Left kidney (tissue), 8 donors: ENCODE results near the gene FOSL1. TPM values are rescaled to one million over a fixed set of nuclear protein-coding genes. Genes with fewer than 3 reads are reported as not detected.

Source experiments
- DNase-seq: peaks from one replicate; pipeline ENCODE4 v3.0.0-alpha.2; 2013
- long read RNA-seq, 8 donors: transcript quantifications; one replicate each; lab custom pipeline, GENCODE V29; 2026
- polyA plus RNA-seq: library from polyadenylated mRNA; unstranded; fragments of 120-200 nt; gene quantifications from one replicate; pipeline ENCODE4 v1.2.1, GENCODE V29; 2013; ENCODE audit not compliant: insufficient read length

Gene FOSL1
- polyA plus RNA-seq = not detected
- long read RNA-seq, donor 1 = 0 reads
- long read RNA-seq, donor 2 = 0 reads
- long read RNA-seq, donor 3 = 0 reads
- long read RNA-seq, donor 4 = 0 reads
- long read RNA-seq, donor 5 = 0 reads
- long read RNA-seq, donor 6 = 0 reads
- long read RNA-seq, donor 7 = 0 reads
- long read RNA-seq, donor 8 = 0 reads

GRCh38 chr11:65900125-65900898 is at the start of gene FOSL1:
Gene FOSL1, minus strand, starts transcription at chr11:65900388. Its CDS starts 49 bp downstream, at chr11:65900339.
- no peak for DNase-seq

GRCh38 chr11:65947603-65948125 is 47.5 kb upstream of the FOSL1 start:
- DNase-seq = no peak

DNA sequence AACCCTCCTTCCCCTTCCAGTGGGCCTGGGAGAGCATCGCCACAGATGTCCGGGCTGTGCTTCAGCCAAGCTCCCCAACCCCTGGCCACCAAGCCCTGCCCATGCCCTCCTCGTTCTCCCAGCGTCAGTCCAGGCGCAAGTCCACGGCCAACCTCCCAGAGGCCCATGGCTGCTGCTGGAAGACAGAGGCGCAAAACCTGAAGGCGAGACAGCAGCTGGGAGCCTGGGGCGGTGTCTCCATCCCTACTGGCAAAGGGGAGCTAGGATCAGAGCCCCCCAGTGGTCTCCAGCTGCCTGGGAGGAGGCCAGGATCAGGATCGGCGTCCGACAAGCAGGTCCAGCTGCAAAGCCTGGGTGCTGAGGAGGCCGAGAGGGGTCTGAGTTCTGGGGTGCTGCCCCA is 46.9 kb upstream of the FOSL1 start:
- no peak for DNase-seq

DNA sequence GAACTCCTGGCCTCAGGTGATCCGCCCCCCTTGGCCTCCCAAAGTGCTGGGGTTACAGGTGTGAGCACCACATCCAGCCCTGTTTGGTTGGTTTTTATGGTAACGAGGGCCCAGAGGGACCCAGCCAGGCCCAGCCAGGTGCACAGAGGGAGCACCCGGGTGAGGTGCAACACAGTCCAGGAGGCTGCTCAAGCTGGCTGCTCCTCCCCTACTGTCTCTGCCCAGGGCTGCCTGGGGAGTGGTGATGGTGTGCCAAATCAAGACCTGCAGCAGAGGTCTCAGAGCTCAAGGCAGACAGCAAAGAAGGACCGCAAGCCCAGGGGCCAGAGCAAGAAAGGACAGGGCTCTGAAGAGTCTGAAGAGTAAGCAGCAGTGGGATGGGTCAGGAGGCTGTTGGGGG is 46.5 kb upstream of the FOSL1 start:
- DNase-seq = no peak

DNA sequence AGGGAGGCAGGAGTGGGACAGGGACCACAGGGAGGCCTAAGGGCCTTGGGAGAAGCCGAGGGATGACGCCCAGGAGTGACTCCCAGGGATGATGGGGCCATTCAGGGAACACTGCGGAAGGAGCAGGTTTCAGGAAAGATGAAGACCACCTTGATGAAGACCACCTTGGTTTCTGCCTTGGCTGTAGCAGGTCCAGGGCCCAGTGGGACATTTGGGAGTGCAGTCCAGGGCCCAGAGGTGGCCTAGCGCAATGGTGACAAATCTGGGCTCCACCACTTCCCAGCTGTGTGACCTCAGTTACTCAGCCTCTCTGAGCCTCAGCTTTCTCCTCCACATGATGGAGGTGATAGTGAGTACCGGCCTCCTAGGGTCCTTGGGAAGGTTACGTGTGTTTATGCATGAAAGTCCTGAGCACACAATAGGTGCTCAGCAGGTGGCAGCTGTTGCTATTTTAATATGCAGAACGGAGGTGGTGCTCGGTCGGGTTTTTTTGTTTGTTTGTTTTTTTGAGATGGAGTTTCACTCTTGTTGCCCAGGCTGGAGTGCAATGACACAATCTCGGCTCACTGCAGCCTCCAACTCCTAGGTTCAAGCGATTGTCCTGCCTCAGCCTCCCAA is 45.9 kb upstream of the FOSL1 start:
- no peak for DNase-seq

DNA sequence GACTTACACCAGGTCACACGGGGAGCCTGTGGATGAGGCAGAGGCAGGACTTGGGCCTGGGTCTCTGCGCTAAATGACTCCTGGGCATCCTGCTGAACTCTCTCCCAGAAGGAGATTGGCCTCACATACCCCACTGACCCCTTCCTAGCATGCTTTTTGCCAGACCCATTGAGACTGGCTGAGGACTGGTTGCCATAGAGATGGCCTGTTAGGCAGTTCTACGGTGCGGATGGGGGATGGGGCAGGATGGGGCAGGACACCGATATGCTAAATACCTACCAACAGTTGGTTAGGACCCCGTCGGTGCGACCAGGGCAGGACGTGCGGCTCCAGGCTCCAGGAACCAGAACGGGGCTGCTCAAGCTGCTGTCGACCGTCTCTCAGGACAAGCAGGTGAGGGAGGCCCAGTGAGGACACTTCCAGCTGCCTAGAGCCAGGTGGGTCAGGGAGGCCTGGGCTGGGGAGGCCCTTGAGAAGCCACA is 45.3 kb upstream of the FOSL1 start, which contains the start of gene TSGA10IP:
TSGA10IP (plus strand) TSS at position 51 of the 482 bp plus-strand sequence; CDS start at position 247, 196 bp downstream.
- DNase-seq = no peak

DNA sequence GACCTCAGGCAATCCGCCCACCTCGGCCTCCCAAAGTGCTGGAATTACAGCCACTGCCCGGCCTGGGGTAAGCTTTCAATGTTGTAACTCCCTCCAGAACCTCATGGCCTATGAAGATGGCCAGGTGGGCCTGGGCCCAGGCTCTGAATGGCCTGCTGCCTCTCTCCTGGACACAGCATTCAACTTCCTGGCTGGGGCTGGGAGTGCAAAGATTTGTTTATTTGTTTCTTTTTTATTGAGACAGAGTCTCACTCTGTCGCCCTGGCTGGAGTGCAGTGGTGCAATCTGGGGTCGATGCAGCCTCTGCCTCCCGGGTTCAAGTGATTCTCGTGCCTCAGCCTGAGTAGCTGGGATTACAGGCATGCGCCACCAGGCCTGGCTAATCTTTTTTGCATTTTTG is 44.6 kb upstream of the FOSL1 start:
- DNase-seq = no peak

DNA sequence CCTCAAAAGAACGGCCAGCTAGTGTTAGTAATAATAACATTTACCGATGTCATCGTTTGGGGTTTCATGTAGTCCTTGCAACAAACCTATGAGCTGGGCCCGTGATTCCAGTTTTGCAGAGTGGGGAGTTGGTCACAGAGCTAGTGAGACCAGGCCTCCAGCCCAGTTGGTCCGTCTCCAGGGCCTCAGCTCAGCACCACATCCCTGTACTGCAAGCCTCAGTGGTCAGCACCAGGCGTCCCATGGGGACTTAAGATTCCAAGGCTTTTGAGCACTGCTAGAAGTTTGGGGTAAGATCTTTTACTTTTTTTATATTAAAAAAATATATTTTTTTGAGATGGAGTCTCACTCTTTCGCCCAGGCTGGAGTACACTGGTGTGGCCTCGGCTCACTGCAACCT is 44.0 kb upstream of the FOSL1 start:
- no peak for DNase-seq

DNA sequence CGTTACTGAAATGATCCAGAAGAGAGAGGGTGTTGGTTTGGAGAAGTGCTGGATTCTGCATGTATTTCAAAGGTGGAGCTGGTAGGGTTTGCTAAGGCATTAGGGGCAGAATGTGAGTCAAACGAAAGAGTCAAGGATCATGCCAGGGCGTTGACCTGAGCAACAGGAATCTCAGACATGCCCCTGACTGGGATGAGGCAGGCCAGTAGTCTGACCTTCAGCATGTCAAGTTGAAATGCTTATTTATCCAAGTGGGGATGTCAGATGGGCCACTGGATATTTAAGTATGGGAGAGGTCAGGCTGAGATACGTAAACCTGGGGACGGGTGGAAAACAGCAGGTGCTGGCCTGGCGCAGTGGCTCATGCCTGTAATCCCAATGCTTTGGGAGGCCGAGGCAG is 42.3 kb upstream of the FOSL1 start:
- DNase-seq = no peak

DNA sequence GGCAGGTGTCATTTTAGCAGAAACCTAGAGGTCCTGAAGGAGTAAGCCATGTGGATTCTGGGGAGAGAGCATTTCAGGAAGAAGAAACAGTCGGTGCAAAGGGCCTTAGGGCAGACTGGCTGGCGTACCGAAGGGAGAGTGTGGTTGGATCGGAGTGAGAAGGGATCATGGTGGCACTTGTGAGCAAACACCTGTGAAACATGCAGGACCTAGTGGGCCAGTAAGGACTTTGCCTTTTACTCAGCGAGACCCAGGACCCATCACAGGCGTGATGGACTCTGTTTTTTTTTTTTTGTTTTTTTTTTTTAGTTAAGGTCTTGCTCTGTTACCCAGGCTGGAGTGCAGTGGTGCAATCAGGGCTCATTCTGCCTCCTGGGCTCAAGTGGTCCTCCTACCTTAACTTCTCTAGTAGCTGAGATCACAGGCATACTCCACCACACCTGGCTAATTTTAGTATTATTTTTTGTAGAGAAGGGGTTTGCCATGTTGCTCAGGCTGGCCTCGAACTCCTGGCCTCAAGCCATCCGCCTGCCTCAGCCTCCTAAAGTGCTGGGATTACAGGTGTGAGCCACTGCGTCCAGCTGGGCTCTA is 41.6 kb upstream of the FOSL1 start:
- DNase-seq = no peak

- DNase-seq = no peak
These were observed 37.6 kb upstream of the FOSL1 start for GRCh38 chr11:65937766-65938165.

- DNase-seq = no peak
These were observed 33.8 kb upstream of the FOSL1 start for GRCh38 chr11:65934014-65934413.

DNA sequence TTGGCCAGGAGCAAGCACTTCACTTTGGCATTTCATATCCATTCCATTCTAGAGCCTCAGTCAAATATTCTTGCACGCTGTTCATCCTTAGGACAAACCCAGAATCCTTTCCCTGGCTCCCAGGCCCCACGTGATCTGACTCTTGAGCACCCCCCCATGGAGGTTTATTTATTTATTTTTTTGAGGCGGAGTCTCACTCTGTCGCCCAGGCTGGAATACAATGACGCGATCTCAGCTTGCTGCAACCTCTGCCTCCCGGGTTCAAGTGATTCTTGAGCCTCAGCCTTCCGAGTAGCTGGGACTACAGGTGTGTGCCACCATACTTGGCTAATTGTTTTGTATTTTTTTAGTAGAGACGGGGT is 32.4 kb upstream of the FOSL1 start:
- no peak for DNase-seq

DNA sequence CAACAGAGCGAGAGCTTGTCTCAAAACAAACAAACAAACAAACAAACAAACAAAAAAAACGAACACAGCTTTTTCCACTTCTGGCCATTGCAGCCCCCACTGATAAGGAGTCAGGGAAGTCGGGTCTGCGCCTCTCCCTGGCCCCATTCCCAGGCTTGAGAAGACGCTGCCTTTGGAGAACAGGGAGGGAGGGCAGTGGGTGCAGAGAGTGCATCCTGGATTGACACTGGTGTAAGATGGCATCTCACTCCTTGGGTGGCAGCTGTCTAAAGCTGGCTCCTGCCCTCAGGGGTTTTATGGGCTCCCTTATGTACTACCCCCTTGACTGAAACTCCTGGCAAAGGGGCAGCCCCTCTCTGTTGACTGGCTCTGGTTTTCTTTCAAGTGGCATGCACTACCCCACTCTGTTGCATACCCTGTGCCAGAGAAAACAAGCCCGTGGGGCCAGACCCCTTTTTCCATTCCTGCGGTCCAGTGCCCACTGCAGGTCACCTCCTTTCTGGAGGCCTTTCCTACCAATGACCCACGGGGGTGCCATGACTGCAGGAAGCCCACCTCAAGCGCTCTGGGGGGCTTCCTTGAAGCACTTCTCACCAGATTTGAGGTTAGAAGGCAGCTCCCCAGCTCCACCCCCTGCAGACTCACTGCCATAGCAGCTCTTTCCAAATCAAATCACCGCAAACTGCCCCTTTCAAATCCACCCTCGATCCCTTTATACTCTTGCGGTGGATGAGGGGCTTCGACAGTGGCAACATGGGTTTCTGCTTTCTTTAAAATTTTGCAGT is 31.8 kb upstream of the FOSL1 start:
- no peak for DNase-seq

GRCh38 chr11:65928667-65929066 is 28.5 kb upstream of the FOSL1 start:
- DNase-seq = no peak

DNA sequence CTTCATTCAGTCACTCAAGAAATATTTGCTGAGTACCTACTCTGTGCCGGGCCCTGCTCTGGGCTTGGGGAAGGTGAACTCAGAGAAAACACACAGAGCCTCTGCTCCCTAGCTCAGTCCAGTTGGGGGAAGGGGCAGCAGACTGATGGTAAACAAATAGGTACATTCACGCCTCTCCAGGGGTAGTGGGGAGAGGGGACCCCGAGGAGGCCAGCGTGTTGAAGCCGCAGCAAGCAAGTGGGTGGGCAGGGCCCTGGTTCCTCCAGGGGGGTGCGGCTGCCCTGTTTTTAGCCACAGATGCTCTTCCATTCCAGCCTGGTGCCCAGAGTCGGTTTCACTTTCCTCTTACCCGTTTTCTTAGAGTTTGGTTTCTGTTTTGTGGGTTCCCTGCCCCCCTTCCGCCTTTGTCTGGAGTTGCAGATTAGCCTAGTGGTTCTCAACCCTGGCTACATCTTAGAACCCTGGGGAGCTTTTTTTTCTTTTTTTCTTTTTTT is 27.8 kb upstream of the FOSL1 start:
- no peak for DNase-seq

- no peak for DNase-seq
These were observed 25.2 kb upstream of the FOSL1 start for GRCh38 chr11:65925397-65925796.

- no peak for DNase-seq
These were observed 22.4 kb upstream of the FOSL1 start for GRCh38 chr11:65922565-65922964.

DNA sequence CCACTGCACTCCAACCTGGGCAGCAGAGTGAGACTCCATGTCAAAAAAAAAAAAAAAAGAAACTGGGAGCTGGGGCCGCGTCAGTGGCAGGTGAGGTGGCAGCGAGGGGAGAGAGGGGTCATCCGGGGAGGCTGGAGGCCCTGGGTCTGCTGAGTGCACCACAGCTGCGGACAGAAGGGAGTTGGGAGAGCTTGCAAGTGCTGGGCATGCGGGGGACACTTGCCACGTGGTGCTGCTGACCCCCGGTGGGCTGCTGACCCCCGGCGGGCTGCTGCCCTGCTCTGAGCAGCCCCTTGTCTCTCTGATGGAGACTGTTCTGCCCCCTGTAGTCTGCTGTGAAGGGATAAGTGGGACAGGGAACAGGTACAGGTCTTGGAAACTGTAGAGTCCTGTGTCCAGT is 21.7 kb upstream of the FOSL1 start:
- DNase-seq = no peak

DNA sequence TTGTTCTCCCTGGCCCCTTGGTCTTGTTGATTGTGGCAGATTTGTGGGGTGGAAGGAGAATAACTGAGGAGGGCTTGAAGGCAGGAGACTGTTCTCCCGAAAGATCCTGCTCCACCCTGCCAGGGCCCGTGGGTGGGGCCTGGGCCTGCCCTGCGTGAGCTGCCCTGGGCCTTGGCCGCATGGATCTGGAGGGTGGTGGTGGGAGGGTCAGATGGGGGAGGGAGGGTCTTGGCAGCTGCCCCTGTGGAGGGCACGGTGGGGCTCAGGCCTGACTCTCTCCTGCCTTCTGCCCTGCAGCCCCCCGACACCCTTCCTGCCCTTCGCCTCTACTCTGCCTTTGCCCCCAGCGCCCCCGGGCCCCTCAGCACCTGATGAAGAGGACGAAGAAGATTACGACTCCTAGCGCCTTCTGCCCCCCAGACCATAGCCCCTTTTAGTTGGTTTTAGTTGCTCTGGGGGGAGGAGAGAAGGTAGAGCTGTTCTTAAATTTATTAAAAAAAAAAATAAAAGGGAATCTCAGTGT is 20.9 kb upstream of the FOSL1 start:
- DNase-seq = no peak

DNA sequence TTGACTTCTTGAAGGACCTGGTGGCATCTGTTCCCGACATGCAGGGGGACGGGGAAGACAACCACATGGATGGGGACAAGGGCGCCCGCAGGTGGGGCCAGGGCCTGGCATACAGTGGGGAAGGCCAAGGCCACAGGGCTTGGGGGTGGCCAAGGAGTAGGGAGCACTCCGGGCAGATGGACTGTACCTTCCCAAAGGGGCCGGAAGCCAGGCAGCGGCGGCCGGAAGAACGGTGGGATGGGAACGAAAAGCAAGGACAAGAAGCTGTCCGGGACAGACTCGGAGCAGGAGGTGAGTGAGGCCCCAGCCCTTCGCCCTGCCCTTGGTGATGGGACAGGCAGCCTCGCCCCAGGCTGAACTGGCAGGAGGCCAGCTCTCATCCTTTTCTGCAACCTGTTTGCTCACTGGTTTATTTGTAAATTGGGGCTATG is 20.2 kb upstream of the FOSL1 start:
- no peak for DNase-seq
